Activated CD4-positive, alpha-beta memory T cell treated with anti-CD3 and anti-CD28 coated beads for 36 hours (primary cell): ENCODE measurements around the gene DTX3. TPM values are rescaled to one million over a fixed set of nuclear protein-coding genes. Genes with fewer than 3 reads are reported as not detected.
"Not testable (repeated sequence)": the region's sequence is repeated elsewhere in the genome, so short reads cannot be mapped to it uniquely, and the experiment has no call there.

Experiments
- CTCF ChIA-PET: fragments of 350-600 bp; sonication (Branson Sonifier 250); formaldehyde crosslinking; loops from one replicate; lab custom pipeline; 2021; ENCODE audit warnings: antibody characterized with exemption, inconsistent platforms; lab: Charles Lee
- POLR2A ChIA-PET: fragments of 350-600 bp; sonication (Branson Sonifier 250); formaldehyde crosslinking; loops from one replicate; lab custom pipeline; 2021; ENCODE audit warnings: antibody characterized with exemption; lab: Charles Lee
- DNase-seq: peaks from one replicate; pipeline ENCODE4 v3.0.0-alpha.2; 2020
- H3K27ac Mint-ChIP-seq: one replicate; pipeline ENCODE4 v1.8.0; 2021; ENCODE audit warnings: mixed read lengths
- H3K27me3 Mint-ChIP-seq: one replicate; pipeline ENCODE4 v1.8.0; 2021; ENCODE audit warnings: mixed read lengths
- H3K36me3 Mint-ChIP-seq: one replicate; pipeline ENCODE4 v1.8.0; 2021; ENCODE audit warnings: mixed read lengths
- H3K4me1 Mint-ChIP-seq: one replicate; pipeline ENCODE4 v1.8.0; 2021; ENCODE audit warnings: low read depth, mixed read lengths
- H3K4me3 Mint-ChIP-seq: one replicate; pipeline ENCODE4 v1.8.0; 2021; ENCODE audit warnings: mild to moderate bottlenecking, mixed read lengths
- H3K9me3 Mint-ChIP-seq: one replicate; pipeline ENCODE4 v1.8.0; 2021; ENCODE audit warnings: mixed read lengths
- intact Hi-C: fragments of 100-400 bp; cut with micrococcal nuclease; formaldehyde crosslinking; loops from one replicate; pipeline ENCODE4 v1.15.1; 2023
- total RNA-seq, 2 experiments: library from RNA; stranded (reverse); gene quantifications; one replicate each; pipeline ENCODE4 v1.2.3, GENCODE V29; 2021

The DTX3 gene
- total RNA-seq, 2 experiments from 2014 or later = 15.4 to 15.8 TPM

- H3K4me1 Mint-ChIP-seq = peaks cover 19% of the 10 kb centered on the region
- H3K27me3 Mint-ChIP-seq = peaks cover 58% of the 10 kb centered on the region
- no peak for DNase-seq
- intact Hi-C loops = loop anchor here (5.0 kb wide), 2 partner anchors 61 to 111 kb away; partner anchors contain the start of gene OS9
- H3K4me3 Mint-ChIP-seq = no peak overlapping the region
- H3K27ac Mint-ChIP-seq = no peak overlapping the region
- POLR2A ChIA-PET = no interaction called here
- no peaks in the 10 kb centered on the region for H3K36me3 Mint-ChIP-seq
- CTCF ChIA-PET = interaction anchor here (0.7 to 5.1 kb wide), 4 partner anchors 8 to 62 kb away, joined by 3 to 43 read pairs (median 5); no protein-coding TSS in a partner anchor
- no peaks in the 10 kb centered on the region for H3K9me3 Mint-ChIP-seq
Measured at GRCh38 chr12:57630891-57631433, 26.3 kb downstream of the DTX3 start.

GRCh38 chr12:57631566-57632072, 27.0 kb downstream of the DTX3 start:
- peaks cover 19% of the 10 kb centered on the region for H3K4me1 Mint-ChIP-seq
- ChIA-PET CTCF (interaction anchor here (0.9 to 5.1 kb wide), 2 partner anchors 9 to 48 kb away, joined by 3 to 43 read pairs; no protein-coding TSS in a partner anchor), POLR2A (no interaction called here)
- no peaks in the 10 kb centered on the region for H3K9me3 Mint-ChIP-seq
- no peak for DNase-seq
- peak overlapping the region; percentile 71 for H3K4me3 Mint-ChIP-seq
- no peaks in the 10 kb centered on the region for H3K36me3 Mint-ChIP-seq
- peaks cover 52% of the 10 kb centered on the region for H3K27me3 Mint-ChIP-seq
- intact Hi-C loops = loop anchor here (5.0 kb wide), 2 partner anchors 61 to 111 kb away; partner anchors contain the start of gene OS9
- no peak overlapping the region for H3K27ac Mint-ChIP-seq

GRCh38 chr12:57632073-57632957, 27.7 kb downstream of the DTX3 start:
- H3K27me3 Mint-ChIP-seq = peaks cover 46% of the 10 kb centered on the region
- POLR2A ChIA-PET = no interaction called here
- no peaks in the 10 kb centered on the region for H3K9me3 Mint-ChIP-seq
- peak; percentile 37 for DNase-seq
- H3K4me1 Mint-ChIP-seq = peaks cover 14% of the 10 kb centered on the region
- intact Hi-C loops = loop anchor here (5.0 kb wide), 2 partner anchors 60 to 110 kb away; partner anchors contain the start of gene OS9
- H3K4me3 Mint-ChIP-seq = peak overlapping the region; percentile 71
- CTCF ChIA-PET = interaction anchor here (0.6 to 5.1 kb wide), 12 partner anchors 10 to 173 kb away, joined by 3 to 43 read pairs (median 4); partner anchors contain the start of genes GLI1 and PIP4K2C
- no peak overlapping the region for H3K27ac Mint-ChIP-seq
- no peaks in the 10 kb centered on the region for H3K36me3 Mint-ChIP-seq

GRCh38 chr12:57632958-57633840, 28.6 kb downstream of the DTX3 start, which contains the start of gene B4GALNT1:
Gene B4GALNT1 (minus strand): TSS chr12:57633201. CDS start chr12:57632132, 1,069 bp downstream.
- Mint-ChIP-seq H3K36me3 (no peaks in the 10 kb centered on the region), H3K27me3 (peaks cover 43% of the 10 kb centered on the region), H3K4me3 (peak within 1 kb of the TSS; percentile 71), H3K9me3 (no peaks in the 10 kb centered on the region), H3K27ac (no peak within 1 kb of the TSS), H3K4me1 (peaks cover 9% of the 10 kb centered on the region)
- DNase-seq = peak; percentile 73
- intact Hi-C loops = loop anchor here (1.0 to 5.0 kb wide), 3 partner anchors 50 to 109 kb away; partner anchors contain the start of gene OS9
- CTCF ChIA-PET = interaction anchor here (0.6 to 5.1 kb wide), 13 partner anchors 9 to 174 kb away, joined by 3 to 43 read pairs (median 3); partner anchors contain the start of genes GLI1, OS9 and PIP4K2C
- POLR2A ChIA-PET = no interaction called here

- DNase-seq, intact Hi-C loops, H3K36me3 Mint-ChIP-seq, H3K4me1 Mint-ChIP-seq, H3K27ac Mint-ChIP-seq, H3K4me3 Mint-ChIP-seq, H3K9me3 Mint-ChIP-seq, POLR2A ChIA-PET: not testable (repeated sequence)
- H3K27me3 Mint-ChIP-seq = peaks cover 25% of the 10 kb centered on the region
- CTCF ChIA-PET = interaction anchor here (2.2 to 2.4 kb wide), 2 partner anchors 16 to 53 kb away, joined by 5 to 9 read pairs; no protein-coding TSS in a partner anchor
Measured at GRCh38 chr12:57636731-57637130, 32.1 kb downstream of the DTX3 start.

- intact Hi-C loops = no loop called here
- POLR2A ChIA-PET = interaction anchor here (0.7 kb wide), 1 partner anchor 23 kb away, joined by 3 read pairs; no protein-coding TSS in a partner anchor
- CTCF ChIA-PET = interaction anchor here (0.6 to 2.4 kb wide), 3 partner anchors 17 to 54 kb away, joined by 3 to 9 read pairs (median 5); no protein-coding TSS in a partner anchor
- peaks cover 7% of the 10 kb centered on the region for H3K4me1 Mint-ChIP-seq
- no peak for DNase-seq
- no peak overlapping the region for H3K27ac Mint-ChIP-seq
- peaks cover 26% of the 10 kb centered on the region for H3K27me3 Mint-ChIP-seq
- no peak overlapping the region for H3K4me3 Mint-ChIP-seq
- H3K9me3 Mint-ChIP-seq = no peaks in the 10 kb centered on the region
- no peaks in the 10 kb centered on the region for H3K36me3 Mint-ChIP-seq
Measured at GRCh38 chr12:57637364-57637763, 32.7 kb downstream of the DTX3 start.

- CTCF ChIA-PET = interaction anchor here (0.8 to 2.4 kb wide), 4 partner anchors 11 to 55 kb away, joined by 3 to 9 read pairs (median 4); no protein-coding TSS in a partner anchor
- Mint-ChIP-seq H3K27me3 (peaks cover 26% of the 10 kb centered on the region), H3K4me1 (peaks cover 6% of the 10 kb centered on the region), H3K4me3 (no peak overlapping the region), H3K27ac (no peak overlapping the region), H3K36me3 (no peaks in the 10 kb centered on the region), H3K9me3 (no peaks in the 10 kb centered on the region)
- no peak for DNase-seq
- intact Hi-C loops = no loop called here
- POLR2A ChIA-PET = no interaction called here
Measured at GRCh38 chr12:57638096-57638495, 33.5 kb downstream of the DTX3 start.

- Mint-ChIP-seq H3K4me3 (no peak overlapping the region), H3K9me3 (peaks cover 2% of the 10 kb centered on the region), H3K36me3 (no peaks in the 10 kb centered on the region), H3K4me1 (no peaks in the 10 kb centered on the region), H3K27me3 (peaks cover 21% of the 10 kb centered on the region), H3K27ac (no peak overlapping the region)
- intact Hi-C loops = no loop called here
- ChIA-PET POLR2A (no interaction called here), CTCF (interaction anchor here (2.1 to 2.9 kb wide), 2 partner anchors 20 to 58 kb away, joined by 6 to 26 read pairs; no protein-coding TSS in a partner anchor)
- no peak for DNase-seq
Measured at GRCh38 chr12:57640175-57641042, 35.8 kb downstream of the DTX3 start.

GRCh38 chr12:57641699-57642442, 37.2 kb downstream of the DTX3 start:
- CTCF ChIA-PET = interaction anchor here (0.8 to 2.9 kb wide), 5 partner anchors 8 to 59 kb away, joined by 3 to 26 read pairs (median 6); partner anchors contain the start of gene B4GALNT1
- H3K27me3 Mint-ChIP-seq = peaks cover 19% of the 10 kb centered on the region
- intact Hi-C loops = no loop called here
- no peaks in the 10 kb centered on the region for H3K4me1 Mint-ChIP-seq
- DNase-seq = no peak
- peaks cover 1% of the 10 kb centered on the region for H3K36me3 Mint-ChIP-seq
- peaks cover 10% of the 10 kb centered on the region for H3K9me3 Mint-ChIP-seq
- no peak overlapping the region for H3K27ac Mint-ChIP-seq
- H3K4me3 Mint-ChIP-seq = no peak overlapping the region
- POLR2A ChIA-PET = no interaction called here
